ENCODE measurements around the gene HS6ST3. TPM values are rescaled to one million over a fixed set of nuclear protein-coding genes. Genes with fewer than 3 reads are reported as not detected.

Gene HS6ST3
- total RNA-seq, 1 donor from 2014 or later = under 0.01 TPM

DNA sequence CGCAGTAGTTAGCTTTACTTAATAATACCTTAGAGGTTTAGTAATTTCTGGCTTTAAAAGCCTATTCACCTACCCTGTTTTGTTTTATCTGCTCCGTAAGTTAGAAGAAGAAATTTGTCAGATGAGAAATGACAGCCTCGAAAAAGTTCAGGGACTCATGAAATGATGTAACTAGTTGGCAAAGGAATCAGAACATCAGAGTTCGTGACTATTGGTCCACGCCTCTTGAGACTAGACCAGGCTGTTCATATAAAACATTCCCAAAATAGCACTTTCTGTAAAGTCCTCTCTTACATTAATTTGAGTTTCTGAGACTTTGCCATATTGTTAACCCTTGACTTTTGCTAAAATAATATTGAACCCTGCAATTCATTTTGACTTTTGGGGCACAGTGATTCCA, 92.0 kb downstream of the HS6ST3 start:
- H3K27me3 ChIP-seq (ENCODE audit: control insufficient read depth, insufficient read depth, low read length) = no peaks in the 10 kb centered on the region
- H3K4me3 ChIP-seq (ENCODE audit: low read depth, low read length) = no peak overlapping the region
- no peak for DNase-seq (ENCODE audit: low read depth)
- FAIRE-seq = no peak
- no peaks in the 10 kb centered on the region for H3K36me3 ChIP-seq (ENCODE audit: control insufficient read depth, insufficient read depth, low read length)
- TF ChIP-seq, protein P1, sequence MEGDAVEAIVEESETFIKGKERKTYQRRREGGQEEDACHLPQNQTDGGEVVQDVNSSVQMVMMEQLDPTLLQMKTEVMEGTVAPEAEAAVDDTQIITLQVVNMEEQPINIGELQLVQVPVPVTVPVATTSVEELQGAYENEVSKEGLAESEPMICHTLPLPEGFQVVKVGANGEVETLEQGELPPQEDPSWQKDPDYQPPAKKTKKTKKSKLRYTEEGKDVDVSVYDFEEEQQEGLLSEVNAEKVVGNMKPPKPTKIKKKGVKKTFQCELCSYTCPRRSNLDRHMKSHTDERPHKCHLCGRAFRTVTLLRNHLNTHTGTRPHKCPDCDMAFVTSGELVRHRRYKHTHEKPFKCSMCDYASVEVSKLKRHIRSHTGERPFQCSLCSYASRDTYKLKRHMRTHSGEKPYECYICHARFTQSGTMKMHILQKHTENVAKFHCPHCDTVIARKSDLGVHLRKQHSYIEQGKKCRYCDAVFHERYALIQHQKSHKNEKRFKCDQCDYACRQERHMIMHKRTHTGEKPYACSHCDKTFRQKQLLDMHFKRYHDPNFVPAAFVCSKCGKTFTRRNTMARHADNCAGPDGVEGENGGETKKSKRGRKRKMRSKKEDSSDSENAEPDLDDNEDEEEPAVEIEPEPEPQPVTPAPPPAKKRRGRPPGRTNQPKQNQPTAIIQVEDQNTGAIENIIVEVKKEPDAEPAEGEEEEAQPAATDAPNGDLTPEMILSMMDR (IDR thresholded peaks at IDR 0.05; ENCODE audit: insufficient read depth, low read length, severe bottlenecking) = no peak

DNA sequence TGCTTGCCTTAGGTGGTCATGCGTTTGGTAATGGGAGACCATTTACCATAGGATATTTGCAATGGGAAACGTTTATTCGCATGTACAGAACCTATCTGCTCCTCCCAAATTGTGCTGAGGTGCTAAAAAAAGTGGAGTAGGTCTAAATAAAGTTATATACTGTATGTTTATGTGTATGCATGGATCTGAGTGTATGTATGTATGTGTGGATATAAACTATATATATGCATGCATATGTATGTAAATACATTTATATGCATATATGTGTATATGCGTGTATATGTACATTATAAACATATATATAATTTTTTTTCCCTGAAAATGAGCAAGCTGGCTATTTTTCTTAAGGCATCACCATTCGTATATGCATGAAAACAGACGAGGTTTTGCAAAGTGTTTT, 95.9 kb downstream of the HS6ST3 start:
- no peaks in the 10 kb centered on the region for H3K36me3 ChIP-seq (ENCODE audit: control insufficient read depth, insufficient read depth, low read length)
- TF ChIP-seq, protein P1 (IDR thresholded peaks at IDR 0.05; ENCODE audit: insufficient read depth, low read length, severe bottlenecking) = no peak
- no peaks in the 10 kb centered on the region for H3K27me3 ChIP-seq (ENCODE audit: control insufficient read depth, insufficient read depth, low read length)
- no peak overlapping the region for H3K4me3 ChIP-seq (ENCODE audit: low read depth, low read length)
- DNase-seq (ENCODE audit: low read depth) = no peak
- FAIRE-seq = no peak

DNA sequence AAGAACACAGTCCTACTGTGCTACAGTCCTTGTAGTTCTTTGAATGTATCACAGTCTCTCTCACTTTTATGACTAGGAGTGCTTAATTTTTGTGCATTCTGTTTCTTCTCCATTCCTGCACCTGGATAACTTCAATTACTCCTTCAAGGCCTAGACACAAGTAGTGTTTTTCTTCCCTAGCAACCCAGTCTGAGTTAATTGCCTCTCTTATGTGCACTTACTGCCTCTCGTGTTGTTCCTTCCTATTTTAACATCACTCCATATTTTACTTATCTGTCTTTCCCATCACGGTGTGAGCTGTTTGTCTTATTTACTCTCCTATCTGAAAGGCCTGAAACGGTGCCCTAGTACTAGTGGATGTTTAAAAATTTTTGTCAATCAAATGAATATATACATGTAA, 101.5 kb downstream of the HS6ST3 start:
- TF ChIP-seq, protein P1 (IDR thresholded peaks at IDR 0.05; ENCODE audit: insufficient read depth, low read length, severe bottlenecking) = no peak
- no peak overlapping the region for H3K4me3 ChIP-seq (ENCODE audit: low read depth, low read length)
- DNase-seq (ENCODE audit: low read depth) (no peak), FAIRE-seq (no peak)
- no peaks in the 10 kb centered on the region for H3K27me3 ChIP-seq (ENCODE audit: control insufficient read depth, insufficient read depth, low read length)
- H3K36me3 ChIP-seq (ENCODE audit: control insufficient read depth, insufficient read depth, low read length) = no peaks in the 10 kb centered on the region

DNA sequence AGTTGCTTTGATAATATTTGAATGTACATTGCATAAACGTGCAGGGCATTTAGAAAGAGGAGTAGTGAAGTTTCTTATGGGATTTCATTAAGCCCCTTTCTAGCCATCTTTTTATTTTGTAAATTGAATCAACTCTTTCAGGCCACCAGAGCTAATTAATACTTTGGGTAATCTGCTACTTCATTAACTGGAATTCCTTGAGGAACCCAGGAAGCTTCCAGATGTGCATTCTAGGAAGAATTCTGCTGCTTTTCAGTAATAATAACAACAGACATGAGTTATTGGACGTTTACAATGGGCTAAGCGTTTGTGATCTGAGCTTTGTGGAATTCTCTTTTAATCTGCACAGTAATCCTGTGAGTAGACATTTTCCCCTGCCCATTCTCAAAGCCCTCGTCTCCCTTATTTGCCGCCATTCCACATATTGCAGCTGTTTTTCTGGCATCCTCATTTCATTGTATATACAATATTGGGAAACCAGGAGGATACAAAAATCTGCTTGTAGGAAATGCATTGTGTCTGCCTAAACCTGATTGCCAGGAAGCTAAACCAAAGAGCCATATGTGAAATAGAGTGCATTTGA, 103.9 kb downstream of the HS6ST3 start:
- Histone ChIP-seq H3K4me3 (ENCODE audit: low read depth, low read length) (no peak overlapping the region), H3K36me3 (ENCODE audit: control insufficient read depth, insufficient read depth, low read length) (no peaks in the 10 kb centered on the region), H3K27me3 (ENCODE audit: control insufficient read depth, insufficient read depth, low read length) (no peaks in the 10 kb centered on the region)
- TF ChIP-seq, protein P1 (IDR thresholded peaks at IDR 0.05; ENCODE audit: insufficient read depth, low read length, severe bottlenecking) = no peak
- DNase-seq (ENCODE audit: low read depth) = no peak
- FAIRE-seq = no peak

DNA sequence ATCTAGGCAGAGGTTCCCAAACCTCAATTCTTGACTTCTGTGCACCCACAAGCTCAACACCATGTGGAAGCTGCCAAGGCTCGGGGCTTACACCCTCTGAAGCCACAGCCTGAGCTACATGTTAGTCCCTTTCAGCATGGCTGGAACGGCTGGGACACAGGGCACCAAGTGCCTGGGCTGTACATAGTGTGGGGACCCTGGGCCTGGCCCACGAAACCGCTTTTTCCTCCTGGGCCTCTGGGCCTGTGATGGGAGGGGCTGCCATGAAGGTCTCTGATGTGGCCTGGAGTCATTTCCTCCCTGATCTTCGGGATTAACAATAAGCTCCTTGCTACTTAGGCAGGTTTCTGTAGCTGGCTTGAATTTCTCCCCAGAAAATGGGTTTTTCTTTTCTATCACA, 108.1 kb downstream of the HS6ST3 start:
- TF ChIP-seq, protein P1 (IDR thresholded peaks at IDR 0.05; ENCODE audit: insufficient read depth, low read length, severe bottlenecking) = no peak
- Histone ChIP-seq H3K36me3 (ENCODE audit: control insufficient read depth, insufficient read depth, low read length) (no peaks in the 10 kb centered on the region), H3K27me3 (ENCODE audit: control insufficient read depth, insufficient read depth, low read length) (no peaks in the 10 kb centered on the region), H3K4me3 (ENCODE audit: low read depth, low read length) (no peak overlapping the region)
- no peak for DNase-seq (ENCODE audit: low read depth)
- no peak for FAIRE-seq

DNA sequence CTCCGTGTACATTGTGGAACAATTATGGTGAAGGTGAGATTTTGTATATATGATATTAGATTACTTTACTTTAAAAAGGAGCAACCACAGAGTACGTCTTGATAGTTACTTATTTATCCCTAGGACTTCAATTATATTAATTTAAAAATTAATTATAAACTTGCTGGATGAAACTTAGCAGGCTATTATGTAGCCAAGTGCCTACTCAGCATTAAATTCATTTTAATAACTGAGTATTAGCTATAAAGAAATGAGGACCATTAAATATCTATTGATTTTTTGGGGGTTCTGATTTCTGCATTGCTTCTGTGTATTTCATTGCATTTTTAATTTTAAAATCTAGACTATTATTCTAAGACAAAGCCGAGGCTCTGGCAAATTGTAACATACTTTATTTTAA, 109.4 kb downstream of the HS6ST3 start:
- TF ChIP-seq, protein P1 (IDR thresholded peaks at IDR 0.05; ENCODE audit: insufficient read depth, low read length, severe bottlenecking) = no peak
- H3K36me3 ChIP-seq (ENCODE audit: control insufficient read depth, insufficient read depth, low read length) = no peaks in the 10 kb centered on the region
- DNase-seq (ENCODE audit: low read depth) = no peak
- H3K4me3 ChIP-seq (ENCODE audit: low read depth, low read length) = no peak overlapping the region
- no peak for FAIRE-seq
- no peaks in the 10 kb centered on the region for H3K27me3 ChIP-seq (ENCODE audit: control insufficient read depth, insufficient read depth, low read length)

Data from bronchial epithelial cell (primary cell).